GM12892 (cell line): ENCODE measurements around the gene MAB21L2.

Experiments used
- POLR2A ChIP-seq: IDR thresholded peaks from 2 replicates; pipeline ENCODE4 v1.6.1; 2011; ENCODE audit warnings: low read depth, low read length, control low read depth
- POLR2AphosphoS5 ChIP-seq: IDR thresholded peaks from 2 replicates; pipeline ENCODE4 v1.6.1; 2011; ENCODE audit warnings: low read depth, low read length, control low read depth
- TAF1 ChIP-seq: IDR thresholded peaks from 2 replicates; pipeline ENCODE4 v1.6.1; 2011; ENCODE audit warnings: low read depth, mild to moderate bottlenecking, control low read depth, low read length, borderline replicate concordance

DNA sequence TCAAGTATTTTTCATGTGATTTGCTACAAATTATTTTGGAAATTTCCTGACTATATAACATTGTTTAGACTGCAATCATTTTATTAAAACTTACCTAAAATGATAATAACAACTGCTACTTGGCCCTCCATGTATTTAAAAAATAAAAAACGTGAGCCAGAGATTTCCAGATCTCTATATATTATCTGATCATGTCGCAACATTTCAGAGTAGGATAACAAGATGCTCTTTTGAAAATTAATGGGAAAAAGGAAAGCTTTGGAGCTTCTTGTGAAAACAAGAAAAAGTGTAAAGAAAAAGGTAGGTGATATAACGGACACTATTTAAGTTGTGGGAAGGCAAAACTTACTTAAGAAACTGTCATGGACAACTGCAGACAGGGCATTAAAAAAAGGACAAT is 14.9 kb upstream of the MAB21L2 start:
- no peak for TF ChIP-seq POLR2AphosphoS5
- TF ChIP-seq POLR2A, result no peak
- no peak for TF ChIP-seq TAF1
